Ovary (tissue), 9 donors: ENCODE measurements around the gene FAT2. TPM values are rescaled to one million over a fixed set of nuclear protein-coding genes. Genes with fewer than 3 reads are reported as not detected.

Experiments
- DNase-seq, 5 donors: peaks; one replicate each; pipeline ENCODE4 v3.0.0-alpha.2; 2019 to 2020
- H3K27ac ChIP-seq, 2 donors: fragments of 200-600 bp; one replicate each; pipeline versions ENCODE4 v1.5.1 to v1.8.0; 2019 to 2022
- H3K27me3 ChIP-seq: fragments of 200-600 bp; one replicate; pipeline ENCODE4 v1.8.0; 2022
- H3K36me3 ChIP-seq: fragments of 200-600 bp; sonication (generic); one replicate; pipeline ENCODE4 v1.5.1; 2019
- H3K4me1 ChIP-seq: one replicate; pipeline ENCODE4 v1.8.1; 2013; ENCODE audit warnings: mild to moderate bottlenecking, moderate library complexity; ENCODE audit not compliant: insufficient read depth
- H3K4me3 ChIP-seq: fragments of 200-600 bp; sonication (generic); one replicate; pipeline ENCODE4 v1.5.1; 2017
- H3K9me3 ChIP-seq, 2 donors: fragments of 200-600 bp in 1 of 2; sonication (generic) in 1 of 2; one replicate each; pipeline versions ENCODE4 v1.5.1 to v1.8.1; 2013 to 2019; ENCODE audit warnings: mild to moderate bottlenecking in 1 of 2, moderate library complexity in 1 of 2
- CTCF ChIP-seq, 3 donors: fragments of 450-650 bp in 2 of 3; fragments of 200-600 bp in 1 of 3; IDR thresholded peaks; one replicate each; pipeline versions ENCODE4 v1.5.1 to v1.8.0; 2016 to 2022; ENCODE audit warnings: antibody characterized with exemption in 3 of 3, mild to moderate bottlenecking in 1 of 3
- EP300 ChIP-seq: sonication (generic); formaldehyde crosslinking; IDR thresholded peaks from one replicate; pipeline ENCODE4 v1.6.1; 2017; ENCODE audit warnings: antibody characterized with exemption
- POLR2A ChIP-seq: fragments of 450-650 bp; IDR thresholded peaks from one replicate; pipeline ENCODE4 v1.6.1; 2017; ENCODE audit warnings: antibody characterized with exemption, mild to moderate bottlenecking, moderate library complexity
- WGBS, 3 donors: extraction: QIAGEN DNeasy Blood & Tissue Kit in 1 of 3; methylation state at CpG; one replicate each; pipeline versions ENCODE4 v1.1.5 to v1.1.7; 2013 to 2017; 5-methylcytosine and 5-hydroxymethylcytosine counted together
- intact Hi-C, 4 donors: fragments of 100-400 bp; cut with DNase I; formaldehyde crosslinking; loops; one replicate each; pipeline versions ENCODE4 v1.11.0 to v1.15.1; 2022 to 2023
- polyA plus RNA-seq, 2 donors: library from polyadenylated mRNA; stranded (reverse); fragments of 200-250 nt in 1 of 2; fragments of 350-450 nt in 1 of 2; fragmentation: Illumina TruSeq in 1 of 2; extraction: RNeasy Lipid Tissue Mini Kit (QIAGEN cat#74804) in 1 of 2; gene quantifications; one replicate each; pipeline ENCODE4 v1.2.3, GENCODE V29; 2013 to 2014
- total RNA-seq, 7 donors: library from RNA; depleted of rRNA in 2 of 7; stranded (reverse); fragments of >200 nt in 2 of 7; fragmentation: NEBNext Ultra II Directional in 3 of 7; extraction: Animal tissue kit (Norgen Biotek cat#: 25700) in 3 of 7; gene quantifications; one replicate each; pipeline versions ENCODE4 v1.1.0 to v1.2.4, GENCODE V29; 2016 to 2023
- donor health status: DM: no; HTN: no; CAD: no; lungs with moderate emphysema.
- donor health status: DM: no; HTN: no; CAD: no.
- donor health status: Bipolar disorder and iron deficiency.
- donor health status: DM: yes; HTN: yes; CAD: no.
- donor health status: DM: no; HTN: no; CAD: no.
- donor health status: DM: yes; HTN: yes; CAD: no.

FAT2 gene
- total and polyA plus RNA-seq, 9 donors, result 0.01 to 0.74 (median 0.14) TPM; not detected in 1

DNA sequence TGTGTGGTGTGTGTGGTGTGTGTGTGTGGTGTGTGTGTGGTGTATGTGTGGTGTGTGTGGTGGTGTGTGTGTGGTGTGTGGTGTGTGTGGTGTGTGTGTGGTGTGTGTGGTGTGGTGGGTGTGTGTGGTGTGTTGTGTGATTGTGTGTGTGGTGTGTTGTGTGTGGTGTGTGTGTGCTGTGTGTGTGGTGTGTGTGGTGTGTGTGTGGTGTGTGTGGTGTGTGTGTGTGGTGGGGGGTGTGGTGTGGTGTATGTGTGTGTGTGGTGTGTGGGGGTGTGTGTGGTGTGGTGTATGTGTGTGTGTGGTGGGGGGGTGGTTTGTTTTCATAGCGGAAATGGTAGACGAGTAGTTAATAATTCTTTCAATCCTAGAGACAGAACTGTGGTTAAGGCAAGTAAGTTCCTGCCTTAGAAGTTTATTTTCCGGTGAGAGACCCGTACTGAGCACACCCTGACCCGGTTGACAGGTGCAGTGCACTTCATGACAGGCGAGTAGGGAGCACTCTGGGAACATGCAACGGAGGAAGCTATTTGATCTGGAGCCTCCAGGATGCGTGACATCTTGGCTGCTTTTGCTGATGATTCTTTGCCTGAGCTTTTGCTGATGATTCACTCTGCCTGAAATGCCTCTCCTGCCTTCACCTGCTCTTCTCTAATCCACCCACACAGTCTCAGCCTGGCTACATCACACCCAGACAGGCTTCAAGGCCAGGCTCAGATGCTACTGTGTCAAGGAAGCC, 21.7 kb upstream of the FAT2 start:
- intact Hi-C loops, result no loop called here
- Histone ChIP-seq H3K4me1 (no peaks in the 10 kb centered on the region), H3K27me3 (no peaks in the 10 kb centered on the region), H3K4me3 (no peak overlapping the region), H3K36me3 (no peaks in the 10 kb centered on the region), H3K9me3 (no peaks in the 10 kb centered on the region), H3K27ac (no peak overlapping the region)
- 30 to 36% (median 33%) methylated on average over 8 of the region's 8 CpGs for WGBS, 3 donors
- DNase-seq, result no peak
- no peak for TF ChIP-seq POLR2A
- no peak for TF ChIP-seq CTCF (IDR thresholded peaks at IDR 0.05)
- TF ChIP-seq EP300, result no peak

- H3K4me1 ChIP-seq, result no peaks in the 10 kb centered on the region
- no peaks in the 10 kb centered on the region for H3K36me3 ChIP-seq
- no peak overlapping the region for H3K27ac ChIP-seq
- H3K27me3 ChIP-seq, result no peaks in the 10 kb centered on the region
- no peaks in the 10 kb centered on the region for H3K9me3 ChIP-seq
- intact Hi-C loops, result no loop called here
- TF ChIP-seq EP300 (no peak), POLR2A (no peak), CTCF (IDR thresholded peaks at IDR 0.05) (no peak)
- WGBS, 3 donors, result 91% methylated on average over 8 of the region's 8 CpGs
- DNase-seq, result no peak
- no peak overlapping the region for H3K4me3 ChIP-seq
These were observed 20.1 kb upstream of the FAT2 start for GRCh38 chr5:151611127-151611775.

DNA sequence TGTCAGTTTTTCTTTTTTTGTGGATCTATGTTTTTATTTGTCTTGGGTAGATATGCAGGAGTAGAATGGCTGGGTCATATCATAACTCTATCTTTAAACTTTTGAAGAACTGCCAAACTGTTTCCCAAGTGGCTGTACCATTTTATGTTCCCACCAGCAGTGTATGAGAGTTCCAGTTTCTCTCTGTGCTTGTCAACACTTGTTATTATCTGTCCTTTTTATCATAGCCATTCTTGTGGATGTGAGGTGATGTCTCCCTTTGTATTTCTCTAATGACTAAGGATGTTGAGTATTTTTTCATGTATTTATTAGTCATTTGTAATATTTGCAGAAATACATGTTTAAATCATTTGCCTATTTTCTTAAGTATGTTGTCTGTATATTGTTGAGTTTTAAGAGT, 17.4 kb upstream of the FAT2 start:
- intact Hi-C loops, result no loop called here
- H3K4me3 ChIP-seq, result no peak overlapping the region
- H3K36me3 ChIP-seq, result no peaks in the 10 kb centered on the region
- TF ChIP-seq EP300, result no peak
- no peak for TF ChIP-seq POLR2A
- TF ChIP-seq CTCF (IDR thresholded peaks at IDR 0.05), result no peak
- H3K27me3 ChIP-seq, result no peaks in the 10 kb centered on the region
- no peaks in the 10 kb centered on the region for H3K9me3 ChIP-seq
- DNase-seq, result no peak
- H3K4me1 ChIP-seq, result no peaks in the 10 kb centered on the region
- H3K27ac ChIP-seq, result no peak overlapping the region

DNA sequence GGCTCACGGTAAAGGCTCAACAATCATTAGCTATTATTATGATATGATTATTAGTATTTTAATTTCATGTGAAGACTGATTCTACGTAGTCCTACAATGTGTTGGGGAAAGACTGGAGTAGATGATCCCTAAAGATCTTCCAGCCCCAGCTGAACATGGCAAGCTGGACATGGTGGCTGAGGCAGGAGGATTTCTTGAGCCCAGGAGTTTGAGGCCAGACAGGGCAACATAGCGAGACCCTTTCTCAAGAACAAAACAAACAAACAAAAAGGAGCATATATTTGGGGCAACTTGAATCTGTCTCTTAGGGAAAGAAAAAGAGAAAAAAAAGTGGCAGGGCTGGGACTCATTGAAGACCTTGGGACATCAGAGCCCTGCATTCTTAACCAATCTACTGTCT, 16.2 kb upstream of the FAT2 start:
- H3K4me1 ChIP-seq, result no peaks in the 10 kb centered on the region
- no peak for TF ChIP-seq EP300
- TF ChIP-seq POLR2A, result no peak
- no peak for TF ChIP-seq CTCF (IDR thresholded peaks at IDR 0.05)
- no peak for DNase-seq
- 93 to 95% (median 94%) methylated on average over 3 of the region's 3 CpGs for WGBS, 3 donors
- no peaks in the 10 kb centered on the region for H3K9me3 ChIP-seq
- no peaks in the 10 kb centered on the region for H3K36me3 ChIP-seq
- intact Hi-C loops, result no loop called here
- H3K27ac ChIP-seq, result no peak overlapping the region
- no peak overlapping the region for H3K4me3 ChIP-seq
- H3K27me3 ChIP-seq, result no peaks in the 10 kb centered on the region
